ENCODE data around the gene ARHGEF37.

The ARHGEF37 gene

GRCh38 chr5:149608936-149609545 is 27.7 kb downstream of the ARHGEF37 start:
- TF ChIP-seq YY1 (IDR thresholded peaks at IDR 0.05; ENCODE audit: low read depth): no peak
- no peak for TF ChIP-seq RAD21 (IDR thresholded peaks at IDR 0.05; ENCODE audit: low read depth)
- TF ChIP-seq NFIC (IDR thresholded peaks at IDR 0.05): no peak
- TF ChIP-seq CEBPB (IDR thresholded peaks at IDR 0.05): peak; percentile 66
- TF ChIP-seq USF1 (IDR thresholded peaks at IDR 0.05): no peak

- TF ChIP-seq YY1 (IDR thresholded peaks at IDR 0.05; ENCODE audit: low read depth) (no peak), CEBPB (IDR thresholded peaks at IDR 0.05) (no peak), RAD21 (IDR thresholded peaks at IDR 0.05; ENCODE audit: low read depth) (no peak), CREB1 (IDR thresholded peaks at IDR 0.05; ENCODE audit: low read depth) (no peak), MAX (IDR thresholded peaks at IDR 0.05) (no peak), EGR1 (IDR thresholded peaks at IDR 0.05) (no peak), TAF1 (IDR thresholded peaks at IDR 0.05; ENCODE audit: low read depth) (no peak), FOXM1 (IDR thresholded peaks at IDR 0.05; ENCODE audit: borderline replicate concordance, low read depth) (no peak), TEAD4 (IDR thresholded peaks at IDR 0.05) (no peak), EP300 (IDR thresholded peaks at IDR 0.05; ENCODE audit: borderline replicate concordance) (no peak), ZBTB7A (IDR thresholded peaks at IDR 0.05; ENCODE audit: low read depth) (no peak)
Observed at GRCh38 chr5:149609640-149610219, 28.4 kb downstream of the ARHGEF37 start.

GRCh38 chr5:149610589-149611255 is 29.4 kb downstream of the ARHGEF37 start:
- TF ChIP-seq MAX (IDR thresholded peaks at IDR 0.05): no peak
- TF ChIP-seq TAF1 (IDR thresholded peaks at IDR 0.05; ENCODE audit: low read depth): no peak
- TF ChIP-seq RAD21 (IDR thresholded peaks at IDR 0.05; ENCODE audit: low read depth): no peak
- TF ChIP-seq CEBPB (IDR thresholded peaks at IDR 0.05): no peak
- no peak for TF ChIP-seq EP300 (IDR thresholded peaks at IDR 0.05; ENCODE audit: borderline replicate concordance)

- TF ChIP-seq NFIC (IDR thresholded peaks at IDR 0.05) (0 out of 2 replicates have a peak, but pooled peaks have one; percentile 8), EGR1 (IDR thresholded peaks at IDR 0.05) (no peak)
Observed at GRCh38 chr5:149611326-149611725, 30.0 kb downstream of the ARHGEF37 start.

GRCh38 chr5:149614034-149614907 is 33.0 kb downstream of the ARHGEF37 start:
- TF ChIP-seq TCF12 (IDR thresholded peaks at IDR 0.05; ENCODE audit: low read depth) (peak; percentile 87), REST (IDR thresholded peaks at IDR 0.05; ENCODE audit: low read depth) (no peak), CREB1 (IDR thresholded peaks at IDR 0.05; ENCODE audit: low read depth) (no peak), ZBTB7A (IDR thresholded peaks at IDR 0.05; ENCODE audit: low read depth) (peak; percentile 83; the same call in 1 of the 2 replicates), TEAD4 (IDR thresholded peaks at IDR 0.05) (peak; percentile 57), FOXM1 (IDR thresholded peaks at IDR 0.05; ENCODE audit: borderline replicate concordance, low read depth) (peak; percentile 75; the same call in 1 of the 2 replicates), EGR1 (IDR thresholded peaks at IDR 0.05) (peak; percentile 95), CEBPB (IDR thresholded peaks at IDR 0.05) (peak; percentile 25; the same call in 1 of the 2 replicates), MAX (IDR thresholded peaks at IDR 0.05) (peak; percentile 26), EP300 (IDR thresholded peaks at IDR 0.05; ENCODE audit: borderline replicate concordance) (peak; percentile 87), YY1 (IDR thresholded peaks at IDR 0.05; ENCODE audit: low read depth) (peak; percentile 58; the same call in 1 of the 2 replicates), RAD21 (IDR thresholded peaks at IDR 0.05; ENCODE audit: low read depth) (peak; percentile 24; the same call in 1 of the 2 replicates), TAF1 (IDR thresholded peaks at IDR 0.05; ENCODE audit: low read depth) (no peak), USF1 (IDR thresholded peaks at IDR 0.05) (0 out of 2 replicates have a peak, but pooled peaks have one; percentile 18), NFIC (IDR thresholded peaks at IDR 0.05) (peak; percentile 82)

- TF ChIP-seq YY1 (IDR thresholded peaks at IDR 0.05; ENCODE audit: low read depth) (no peak), NFIC (IDR thresholded peaks at IDR 0.05) (no peak), TEAD4 (IDR thresholded peaks at IDR 0.05) (no peak), CREB1 (IDR thresholded peaks at IDR 0.05; ENCODE audit: low read depth) (no peak), TAF1 (IDR thresholded peaks at IDR 0.05; ENCODE audit: low read depth) (no peak), TCF12 (IDR thresholded peaks at IDR 0.05; ENCODE audit: low read depth) (no peak), RAD21 (IDR thresholded peaks at IDR 0.05; ENCODE audit: low read depth) (no peak), CEBPB (IDR thresholded peaks at IDR 0.05) (no peak), ZBTB7A (IDR thresholded peaks at IDR 0.05; ENCODE audit: low read depth) (no peak), FOXM1 (IDR thresholded peaks at IDR 0.05; ENCODE audit: borderline replicate concordance, low read depth) (no peak)
Observed at GRCh38 chr5:149615976-149616375, 34.7 kb downstream of the ARHGEF37 start.

Measured in Ishikawa (cell line).